Endothelial cell of umbilical vein (primary cell): ENCODE results near the gene MT1M. TPM values are rescaled to one million over a fixed set of nuclear protein-coding genes. Genes with fewer than 3 reads are reported as not detected.
A peak's percentile ranks its signal among the peaks of the same experiment; 100 is the strongest.

Experiments used
- BruUV-seq: library from RNA; stranded (reverse); fragments of 400-500 nt; replicated peaks from 2 replicates; lab custom pipeline; 2021; lab: Mats Ljungman, UMichigan
- CTCF ChIA-PET: fragments of 300-600, 350-600 bp; sonication (Branson Sonifier 250); formaldehyde crosslinking; loops from one replicate; lab custom pipeline; 2021; ENCODE audit warnings: antibody characterized with exemption, inconsistent platforms; lab: Charles Lee
- POLR2A ChIA-PET: fragments of 300-600, 350-600 bp; sonication (Branson Sonifier 250); formaldehyde crosslinking; loops from one replicate; lab custom pipeline; 2021; ENCODE audit warnings: antibody characterized with exemption, inconsistent platforms; lab: Charles Lee
- DNase-seq: peaks from one replicate; pipeline ENCODE4 v3.0.0-alpha.2; 2011; ENCODE audit warnings: low read depth, low spot score
- FAIRE-seq: peaks from 2 replicates; lab custom pipeline; 2011; peaks lifted over from hg19 to GRCh38; lab: Jason Lieb, UNC
- H2AFZ ChIP-seq: 2 replicates; pipeline ENCODE4 v1.6.0; 2012; ENCODE audit warnings: low read depth, low read length, control low read depth, inconsistent platforms
- H3K27ac ChIP-seq: 2 replicates; pipeline ENCODE4 v1.5.1; 2011; ENCODE audit warnings: low read depth, mild to moderate bottlenecking, control low read depth, low read length, moderate library complexity; ENCODE audit not compliant: insufficient read depth
- H3K27me3 ChIP-seq, 2 experiments: 2 replicates each; pipeline versions ENCODE4 v1.6.0 to v1.6.1; 2011; ENCODE audit warnings: low read length in 2 of 2, mixed read lengths in 1 of 2; ENCODE audit not compliant: control insufficient read depth in 2 of 2, insufficient read depth in 2 of 2
- H3K36me3 ChIP-seq, 2 experiments: 2 replicates in 1 of 2; 3 replicates in 1 of 2; pipeline ENCODE4 v1.5.1; 2011; ENCODE audit warnings: low read length in 2 of 2, mild to moderate bottlenecking in 1 of 2, moderate library complexity in 1 of 2; ENCODE audit not compliant: control insufficient read depth in 2 of 2, insufficient read depth in 2 of 2; ENCODE audit errors: extremely low read depth in 1 of 2
- H3K4me1 ChIP-seq: 3 replicates; pipeline ENCODE4 v1.5.1; 2011; ENCODE audit warnings: mild to moderate bottlenecking, low read length; ENCODE audit not compliant: control insufficient read depth, insufficient read depth; ENCODE audit errors: extremely low read depth
- H3K4me2 ChIP-seq: 2 replicates; pipeline ENCODE4 v1.6.1; 2011; ENCODE audit warnings: low read length, control low read depth, mixed read lengths; ENCODE audit not compliant: insufficient read depth
- H3K4me3 ChIP-seq, 3 experiments: fragments of 200-600 bp in 1 of 3; sonication (generic), shearing (Covaris generic) in 1 of 3; replicated peaks in 1 of 3; 2 replicates each; pipeline ENCODE4 v1.5.1; 2011 to 2016; ENCODE audit warnings: control low read depth in 3 of 3, low read length in 3 of 3, mild to moderate bottlenecking in 2 of 3, inconsistent platforms in 1 of 3, low read depth in 1 of 3, moderate library complexity in 1 of 3; ENCODE audit not compliant: insufficient read depth in 1 of 3
- H3K79me2 ChIP-seq: 2 replicates; pipeline ENCODE4 v1.6.0; 2012; ENCODE audit warnings: low read length, inconsistent platforms; ENCODE audit not compliant: control insufficient read depth, insufficient read depth
- H3K9ac ChIP-seq: replicated peaks from 2 replicates; pipeline ENCODE3; 2011; ENCODE audit warnings: low read length, control low read depth; ENCODE audit not compliant: insufficient read depth; ENCODE audit errors: extremely low read depth
- H3K9me1 ChIP-seq: replicated peaks from 3 replicates; pipeline ENCODE4 v1.6.0; 2011; ENCODE audit warnings: mild to moderate bottlenecking, low read length; ENCODE audit not compliant: control insufficient read depth, insufficient read depth; ENCODE audit errors: extremely low read depth
- H3K9me3 ChIP-seq: replicated peaks from 2 replicates; pipeline ENCODE4 v1.5.1; 2012; ENCODE audit warnings: low read length, inconsistent platforms; ENCODE audit not compliant: control insufficient read depth, insufficient read depth
- H4K20me1 ChIP-seq: replicated peaks from 2 replicates; pipeline ENCODE3; 2011; ENCODE audit warnings: mild to moderate bottlenecking, low read length; ENCODE audit not compliant: control insufficient read depth, insufficient read depth; ENCODE audit errors: extremely low read depth
- EZH2 ChIP-seq: IDR thresholded peaks from 2 replicates; pipeline ENCODE4 v1.6.1; 2012; ENCODE audit warnings: borderline replicate concordance, low read depth, mild to moderate bottlenecking, moderate library complexity, low read length, inconsistent platforms; ENCODE audit not compliant: severe bottlenecking
- GATA2 ChIP-seq: IDR thresholded peaks from 2 replicates; pipeline ENCODE4 v1.7.0; 2011; ENCODE audit warnings: low read depth, mild to moderate bottlenecking, moderate library complexity, mixed read lengths, low read length; ENCODE audit not compliant: insufficient read length, insufficient read depth
- JUN ChIP-seq: IDR thresholded peaks from 2 replicates; pipeline ENCODE4 v1.6.1; 2011; ENCODE audit warnings: borderline replicate concordance, low read depth; ENCODE audit not compliant: insufficient read length, insufficient read depth
- POLR2A ChIP-seq: IDR thresholded peaks from 2 replicates; pipeline ENCODE4 v1.6.1; 2012; ENCODE audit warnings: low read depth, mild to moderate bottlenecking, control low read depth, low read length
- POLR2AphosphoS5 ChIP-seq: IDR thresholded peaks from 2 replicates; pipeline ENCODE4 v1.6.1; 2012; ENCODE audit warnings: low read depth, mild to moderate bottlenecking, control low read depth, low read length, moderate library complexity; ENCODE audit not compliant: insufficient read depth
- dilution Hi-C: fragments of 300-500 bp; cut with MboI; formaldehyde crosslinking; loops from one replicate; pipeline ENCODE4 v1.15.0; 2019; ENCODE audit warnings: low sequenced_read_pairs; ENCODE audit not compliant: extremely low pct_ligation_motif_present
- intact Hi-C: fragments of 100-400 bp; cut with micrococcal nuclease; formaldehyde crosslinking; loops from one replicate; pipeline ENCODE4 v1.10.0; 2022
- polyA plus RNA-seq, 4 experiments: library from polyadenylated mRNA; depleted of rRNA in 3 of 4; stranded (reverse) in 3 of 4; unstranded in 1 of 4; fragments of >200 nt; gene quantifications; 2 replicates each; pipeline versions ENCODE4 v1.2.1 to v1.2.3, GENCODE V29; 2011 to 2012; ENCODE audit warnings: missing spikeins in 1 of 4
- total RNA-seq: library from RNA; stranded (reverse); gene quantifications from 2 replicates; pipeline ENCODE4 v1.2.3, GENCODE V29; 2021

MT1M gene
- total and polyA plus RNA-seq, 2 donors (not counting 3 experiments of a cell fraction or from before 2014, with no cell fraction given) = 4.3 to 4.6 TPM

DNA sequence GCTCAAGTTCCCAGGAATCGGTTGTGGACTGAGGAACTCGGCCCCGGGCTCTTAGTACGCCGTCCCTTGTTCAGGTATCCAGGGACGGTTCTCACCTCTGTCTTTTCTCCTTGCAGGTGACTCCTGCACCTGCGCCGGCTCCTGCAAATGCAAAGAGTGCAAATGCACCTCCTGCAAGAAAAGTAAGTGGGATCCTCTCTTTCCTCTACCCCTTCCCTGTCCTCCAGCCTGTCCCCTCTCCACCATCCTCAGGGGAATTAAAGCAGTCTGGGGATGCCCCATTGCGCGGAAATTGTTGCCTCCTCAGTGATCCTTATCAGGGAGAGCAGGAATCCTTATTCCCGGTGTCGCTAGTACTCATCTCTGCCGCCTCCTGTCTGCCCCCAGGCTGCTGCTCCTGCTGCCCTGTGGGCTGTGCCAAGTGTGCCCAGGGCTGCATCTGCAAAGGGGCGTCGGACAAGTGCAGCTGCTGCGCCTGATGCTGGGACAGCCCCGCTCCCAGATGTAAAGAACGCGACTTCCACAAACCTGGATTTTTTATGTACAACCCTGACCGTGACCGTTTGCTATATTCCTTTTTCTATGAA, 23.5 kb upstream of the MT1M start:
- Histone ChIP-seq H3K79me2 (peaks cover 28% of the 10 kb centered on the region), H3K4me3 (peak overlapping the region; percentile 50 to 93 (median 83)), H3K9me1 (no peaks in the 10 kb centered on the region), H2AFZ (no peak overlapping the region), H4K20me1 (no peaks in the 10 kb centered on the region), H3K27me3 (no peaks in the 10 kb centered on the region), H3K27ac (peak overlapping the region; percentile 99), H3K4me2 (peak overlapping the region; percentile 81), H3K4me1 (peaks cover 68% of the 10 kb centered on the region), H3K9ac (peak overlapping the region; percentile 95), H3K9me3 (no peaks in the 10 kb centered on the region), H3K36me3 (no peaks in the 10 kb centered on the region)
- dilution Hi-C loops (no loop called here), intact Hi-C loops (no loop called here)
- POLR2A ChIA-PET = interaction anchor here (1.1 to 4.5 kb wide), 2 partner anchors 9 to 17 kb away, joined by 8 to 51 read pairs; partner anchors contain the start of gene MT1E
- FAIRE-seq = no peak
- TSS peak; percentile 96 for BruUV-seq
- TF ChIP-seq JUN (no peak), GATA2 (peak; percentile 33)
- CTCF ChIA-PET = interaction anchor here (0.6 to 1.5 kb wide), 7 partner anchors 8 to 93 kb away, joined by 3 to 8 read pairs (median 3); no protein-coding TSS in a partner anchor
- DNase-seq = no peak

DNA sequence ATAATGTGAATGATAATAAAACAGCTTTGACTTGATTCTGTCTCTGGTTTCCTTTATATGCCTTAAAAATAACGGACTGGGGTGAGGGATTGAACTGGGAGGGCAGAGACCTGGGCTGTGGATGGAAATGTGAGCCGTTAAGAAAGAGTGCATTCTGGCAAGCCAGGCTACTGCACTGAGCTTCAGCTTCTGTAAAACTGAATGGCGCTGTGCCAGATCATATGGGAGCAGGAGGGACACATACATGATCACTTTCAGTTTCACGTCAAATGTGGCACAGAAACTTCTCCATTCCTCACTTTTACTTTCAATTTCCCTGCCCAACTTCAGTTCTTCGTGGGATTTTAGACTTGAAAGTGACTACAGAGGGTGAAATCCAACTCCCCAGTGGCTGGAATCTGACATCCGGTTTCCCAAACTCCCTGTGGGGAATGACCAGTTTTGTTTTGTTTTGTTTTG, 23.0 kb upstream of the MT1M start:
- H4K20me1 ChIP-seq = no peaks in the 10 kb centered on the region
- CTCF ChIA-PET = interaction anchor here (0.6 to 1.5 kb wide), 7 partner anchors 9 to 92 kb away, joined by 3 to 8 read pairs (median 3); no protein-coding TSS in a partner anchor
- intact Hi-C loops = no loop called here
- DNase-seq (peak; percentile 82), FAIRE-seq (no peak)
- no peaks in the 10 kb centered on the region for H3K9me3 ChIP-seq
- H3K9me1 ChIP-seq = no peaks in the 10 kb centered on the region
- H3K4me1 ChIP-seq = peaks cover 73% of the 10 kb centered on the region
- peaks cover 28% of the 10 kb centered on the region for H3K79me2 ChIP-seq
- peak overlapping the region; percentile 95 for H3K9ac ChIP-seq
- TSS peak; percentile 1 for BruUV-seq
- peak overlapping the region; percentile 99 for H3K27ac ChIP-seq
- POLR2A ChIA-PET = interaction anchor here (4.5 kb wide), 1 partner anchor 17 kb away, joined by 51 read pairs; the partner anchor contains the start of gene MT1E
- TF ChIP-seq POLR2A = peak; percentile 72
- TF ChIP-seq EZH2 = no peak
- TF ChIP-seq POLR2AphosphoS5 = peak; percentile 55
- peak overlapping the region; percentile 50 to 93 (median 83) for H3K4me3 ChIP-seq
- H2AFZ ChIP-seq = no peak overlapping the region
- peak overlapping the region; percentile 81 for H3K4me2 ChIP-seq
- dilution Hi-C loops = no loop called here
- H3K36me3 ChIP-seq = no peaks in the 10 kb centered on the region
- H3K27me3 ChIP-seq = no peaks in the 10 kb centered on the region
